HL-60/S4 treated with retinoic acid at 250 ng/mL for 4 days and 3 days (cell line): ENCODE measurements around the gene TMEM11.

Experiments
- in situ Hi-C: fragments of 300-500 bp; cut with MboI; formaldehyde crosslinking; loops from 2 replicates; pipeline ENCODE4 v1.7.0; 2022; ENCODE audit warnings: low sequenced_read_pairs

The TMEM11 gene

DNA sequence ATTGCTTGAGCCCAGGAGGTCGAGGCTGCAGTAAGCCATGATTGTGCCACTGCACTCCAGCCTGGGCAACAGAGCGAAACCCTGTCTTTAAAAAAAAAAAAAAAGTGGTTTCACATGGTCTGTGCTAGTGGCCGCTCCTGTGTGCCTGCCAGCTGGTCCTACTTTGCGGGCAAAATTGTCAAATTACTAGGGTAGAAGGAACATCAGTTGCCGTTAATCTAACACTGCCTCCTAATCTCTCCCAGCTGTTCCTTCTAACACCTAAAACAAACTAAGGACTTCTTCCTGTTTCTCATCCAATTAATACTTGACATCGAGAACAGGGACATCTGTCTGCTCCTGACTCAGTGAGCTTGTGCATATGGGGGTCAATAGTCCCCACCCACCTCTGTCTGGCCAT, 23.9 kb downstream of the TMEM11 start:
- in situ Hi-C loops, result no loop called here

GRCh38 chr17:21189361-21189760, 24.6 kb downstream of the TMEM11 start:
- in situ Hi-C loops, result no loop called here

- in situ Hi-C loops, result no loop called here
Measured at GRCh38 chr17:21186399-21187187, 27.4 kb downstream of the TMEM11 start.

DNA sequence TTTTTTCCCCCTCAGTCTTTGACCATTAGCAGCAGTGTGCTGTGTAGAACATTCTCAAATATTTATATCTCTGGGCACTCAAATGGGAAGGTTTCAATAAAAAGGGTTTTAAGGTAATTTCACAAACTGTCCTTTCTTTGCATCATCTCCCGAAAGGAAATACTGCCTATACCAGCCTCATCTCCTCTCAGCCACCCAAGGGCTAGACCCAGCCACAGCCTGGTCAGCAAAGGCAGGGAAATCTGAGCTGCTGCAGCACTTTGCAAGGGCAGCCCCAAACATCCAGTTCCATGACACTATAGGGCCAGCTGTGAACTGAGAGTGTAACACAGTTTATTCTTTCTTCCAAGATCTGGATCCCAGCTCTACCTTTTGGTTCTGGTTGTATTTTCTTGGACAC, 28.9 kb downstream of the TMEM11 start:
- in situ Hi-C loops, result no loop called here

- in situ Hi-C loops, result no loop called here
Measured at GRCh38 chr17:21184570-21184969, 29.4 kb downstream of the TMEM11 start.

DNA sequence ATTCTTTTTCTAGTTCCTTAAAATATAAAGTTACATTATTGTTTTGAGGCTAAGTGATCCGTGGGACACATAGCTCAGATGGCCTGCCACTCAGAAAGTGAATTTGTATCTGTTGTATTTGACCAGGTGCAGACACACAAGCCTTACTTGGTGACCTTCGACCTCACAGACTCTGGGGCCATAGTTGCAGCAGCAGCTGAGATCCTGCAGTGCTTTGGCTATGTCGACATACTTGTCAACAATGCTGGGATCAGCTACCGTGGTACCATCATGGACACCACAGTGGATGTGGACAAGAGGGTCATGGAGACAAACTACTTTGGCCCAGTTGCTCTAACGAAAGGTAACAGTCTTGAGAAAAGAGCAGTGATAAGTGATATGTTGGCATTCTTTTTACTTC, 30.5 kb downstream of the TMEM11 start:
- in situ Hi-C loops, result no loop called here

DNA sequence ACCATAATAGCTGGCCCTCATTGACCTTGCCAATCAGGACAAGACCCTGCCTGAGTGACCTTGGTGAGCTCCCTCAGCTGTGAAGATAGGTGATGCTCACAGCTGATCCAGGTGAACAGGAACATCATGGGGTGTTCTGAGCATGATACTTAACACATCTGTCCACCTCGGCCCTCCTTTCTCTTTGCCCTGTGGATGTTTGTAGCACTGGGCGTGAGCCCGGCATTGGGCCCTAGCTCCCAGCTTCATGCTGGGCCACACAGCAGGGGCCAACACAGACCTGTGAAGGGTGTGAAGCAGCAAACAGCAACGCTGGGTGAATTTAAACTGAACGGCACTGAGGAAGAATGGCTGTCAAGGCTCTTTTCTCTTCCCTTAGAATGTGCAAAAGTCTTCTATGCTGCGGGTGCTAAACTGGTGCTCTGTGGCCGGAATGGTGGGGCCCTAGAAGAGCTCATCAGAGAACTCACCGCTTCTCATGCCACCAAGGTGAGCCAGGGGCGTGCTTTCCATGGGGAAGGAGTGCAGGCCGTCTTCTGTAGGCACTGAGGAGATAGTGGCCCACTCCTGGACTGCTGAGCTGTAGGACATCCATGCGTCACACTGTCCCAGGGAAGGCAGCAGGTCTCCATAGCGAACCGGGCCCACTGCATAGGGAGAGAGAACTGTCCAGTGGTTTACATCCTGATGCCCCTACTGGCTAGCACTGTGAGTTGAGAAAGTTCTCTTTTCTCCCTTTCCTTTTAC, 35.9 kb downstream of the TMEM11 start:
- in situ Hi-C loops, result no loop called here

GRCh38 chr17:21177401-21177800, 36.6 kb downstream of the TMEM11 start:
- in situ Hi-C loops, result no loop called here

DNA sequence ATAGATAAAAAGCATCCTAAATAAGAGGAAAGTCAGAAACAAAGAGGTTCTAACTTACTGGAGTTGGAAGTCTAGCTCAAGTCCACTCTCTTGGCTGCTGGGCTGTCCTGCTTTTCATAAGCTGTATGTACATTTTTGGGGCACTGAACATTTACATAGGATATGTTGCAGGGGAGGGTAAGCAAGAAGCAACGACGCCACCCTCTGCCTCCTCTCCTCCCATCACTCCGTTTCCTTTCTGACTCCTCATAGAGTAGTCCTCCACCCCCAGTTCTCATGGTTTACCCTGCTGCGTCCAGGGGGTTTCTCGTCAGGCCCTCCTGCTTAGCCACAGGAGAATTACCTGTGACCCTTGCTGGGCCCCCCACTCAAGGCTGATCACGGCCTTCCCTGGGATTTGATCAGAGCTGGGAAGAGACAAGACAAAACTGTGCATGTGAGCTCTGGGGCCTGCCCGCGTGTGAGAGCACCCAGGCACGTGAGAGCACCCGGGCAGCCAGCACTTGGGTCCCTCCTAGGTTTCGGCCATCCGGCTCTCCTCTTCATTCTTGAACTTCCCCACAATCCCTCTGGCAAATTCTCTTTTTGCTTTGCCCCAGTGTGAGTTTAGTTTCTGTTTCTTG, 37.1 kb downstream of the TMEM11 start:
- in situ Hi-C loops, result no loop called here

DNA sequence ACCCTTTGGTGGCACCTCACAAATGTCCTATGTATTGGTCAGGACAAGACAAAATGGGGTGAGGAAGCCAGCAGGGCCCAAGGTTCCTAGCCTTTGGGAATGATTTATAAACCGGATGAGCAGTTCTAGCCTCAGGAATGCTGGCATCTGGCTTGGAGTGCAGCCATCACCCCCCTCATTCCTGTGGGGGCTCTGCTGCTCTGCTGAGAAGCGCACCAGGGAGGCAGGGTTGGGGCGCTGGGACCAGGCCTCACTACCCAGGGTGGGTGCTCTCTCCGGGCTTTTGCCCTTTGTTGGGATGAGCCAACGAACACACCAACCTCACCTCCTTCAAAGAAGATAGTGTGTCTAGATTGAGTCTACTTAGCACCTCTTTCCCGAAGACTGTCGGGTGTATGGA, 39.2 kb downstream of the TMEM11 start:
- in situ Hi-C loops, result no loop called here

- in situ Hi-C loops, result no loop called here
Measured at GRCh38 chr17:21174186-21174585, 39.8 kb downstream of the TMEM11 start.

GRCh38 chr17:21173543-21173942, 40.4 kb downstream of the TMEM11 start:
- in situ Hi-C loops, result no loop called here

GRCh38 chr17:21172846-21173245, 41.1 kb downstream of the TMEM11 start:
- in situ Hi-C loops, result no loop called here

DNA sequence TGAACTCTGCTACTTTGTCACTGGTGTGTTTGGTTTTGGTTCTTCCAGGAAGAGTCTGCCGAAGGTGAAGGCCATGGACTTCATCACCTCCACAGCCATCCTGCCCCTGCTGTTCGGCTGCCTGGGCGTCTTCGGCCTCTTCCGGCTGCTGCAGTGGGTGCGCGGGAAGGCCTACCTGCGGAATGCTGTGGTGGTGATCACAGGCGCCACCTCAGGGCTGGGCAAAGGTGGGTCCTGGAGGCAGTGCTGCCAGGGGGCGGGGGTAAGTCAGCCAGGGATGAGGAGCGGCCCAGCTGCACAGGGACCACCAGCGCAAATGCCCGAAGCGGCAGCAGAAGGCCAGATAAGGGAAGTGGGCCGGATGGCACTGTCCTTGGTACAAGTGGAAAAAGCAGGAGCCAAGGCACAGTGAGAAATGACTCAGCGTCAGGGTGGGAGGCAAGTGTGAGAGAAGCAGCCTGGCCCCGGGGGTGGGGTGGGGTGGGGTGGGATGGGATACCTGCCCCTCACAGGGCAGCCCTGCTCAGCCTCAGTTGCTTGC, 41.9 kb downstream of the TMEM11 start:
- in situ Hi-C loops, result no loop called here

DNA sequence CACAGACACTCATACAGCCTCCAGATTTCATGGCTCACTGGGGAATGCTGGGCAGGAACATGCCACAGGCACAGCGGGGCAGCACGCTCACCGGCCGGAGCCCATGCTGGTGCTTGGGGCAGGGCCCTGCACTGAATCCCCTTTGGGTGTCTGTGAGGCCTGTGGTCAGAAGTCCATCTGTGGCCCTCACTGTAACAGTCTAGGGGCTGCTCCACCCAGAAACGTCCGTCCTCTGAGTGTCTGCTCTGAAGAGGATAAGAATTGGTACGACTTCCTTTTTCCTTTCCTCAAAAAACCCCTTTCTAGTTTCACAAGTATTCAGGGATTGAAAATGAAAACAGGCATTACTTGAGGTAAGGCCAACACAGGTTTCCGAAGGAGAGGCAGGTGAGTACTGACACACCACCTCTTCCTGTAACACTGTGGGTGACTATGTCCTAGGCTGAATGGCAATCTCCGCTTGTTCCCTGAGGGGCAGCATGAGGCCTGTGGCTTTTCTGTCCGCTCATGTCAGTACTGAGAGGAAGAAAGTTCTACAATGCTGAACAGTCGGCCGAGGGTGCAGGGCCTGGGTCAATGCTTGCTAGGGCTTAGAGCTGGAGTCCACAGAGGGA, 42.5 kb downstream of the TMEM11 start:
- in situ Hi-C loops, result no loop called here

- in situ Hi-C loops, result no loop called here
Measured at GRCh38 chr17:21170809-21171208, 43.2 kb downstream of the TMEM11 start.

- in situ Hi-C loops, result no loop called here
Measured at GRCh38 chr17:21169496-21169895, 44.5 kb downstream of the TMEM11 start.

GRCh38 chr17:21168555-21168865, 45.5 kb downstream of the TMEM11 start:
- in situ Hi-C loops, result no loop called here

DNA sequence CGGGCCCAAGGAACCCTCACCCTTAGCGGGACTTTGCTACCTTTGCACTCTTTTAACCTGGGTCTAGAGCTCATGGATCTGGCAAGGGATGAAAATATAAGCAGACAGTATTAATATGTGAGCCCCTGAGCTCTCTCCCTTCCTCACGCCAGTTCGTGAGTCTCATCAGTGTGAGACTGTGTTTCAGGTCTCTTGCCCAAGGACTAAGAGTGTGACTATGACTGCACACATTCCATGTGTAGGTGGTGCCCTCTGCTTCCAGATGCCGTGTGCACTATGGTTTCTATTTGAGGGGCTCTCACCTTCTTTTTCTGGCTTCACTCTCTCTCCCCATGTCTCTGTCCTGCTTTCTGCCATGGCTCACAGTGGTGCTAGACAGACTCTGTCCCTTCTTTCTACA, 46.7 kb downstream of the TMEM11 start:
- in situ Hi-C loops, result no loop called here

DNA sequence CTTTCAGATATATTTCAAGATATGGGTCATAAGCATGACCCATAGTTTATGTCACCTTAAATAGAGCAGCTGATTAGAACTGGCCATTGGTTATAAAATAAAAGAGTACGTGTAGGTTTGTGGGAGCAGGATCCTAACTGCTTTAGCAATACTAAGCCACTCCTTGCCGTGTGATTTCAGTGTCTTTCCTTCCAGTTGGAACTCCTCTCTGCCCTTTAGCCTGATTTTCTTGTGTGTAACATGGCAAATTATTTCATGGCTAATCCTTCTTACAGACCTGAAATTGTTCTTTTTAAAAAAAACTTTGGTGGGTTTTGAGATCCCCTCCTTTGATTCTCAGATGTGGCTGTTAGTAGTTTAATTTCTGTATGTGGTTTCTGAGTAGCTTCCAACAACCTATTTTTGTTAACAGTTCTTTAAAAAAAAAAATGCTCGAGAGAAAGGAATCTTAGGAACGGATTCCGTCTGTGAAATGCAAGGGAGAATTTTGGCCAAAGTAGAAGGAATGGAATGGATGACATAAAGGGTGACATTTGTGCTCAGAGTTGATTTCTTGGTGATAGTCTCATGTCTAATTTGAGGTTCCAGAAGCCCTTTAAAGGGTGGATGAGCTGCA, 47.3 kb downstream of the TMEM11 start:
- in situ Hi-C loops, result no loop called here
